Glomerular endothelial cell (primary cell): ENCODE results near the gene RAD51. TPM values are rescaled to one million over a fixed set of nuclear protein-coding genes. Genes with fewer than 3 reads are reported as not detected.
"Not testable (repeated sequence)": the region's sequence is repeated elsewhere in the genome, so short reads cannot be mapped to it uniquely, and the experiment has no call there.

ENCODE experiments used
- DNase-seq: peaks from one replicate; pipeline ENCODE4 v3.0.0-alpha.2; 2011; ENCODE audit warnings: low read depth, low spot score; ENCODE audit errors: extremely low read depth
- total RNA-seq: library from RNA; depleted of rRNA; stranded (reverse); fragments of >200 nt; gene quantifications from 2 replicates; pipeline ENCODE4 v1.2.3, GENCODE V29; 2015

Gene RAD51
- total RNA-seq, result 3.4 and 4.7 TPM in 2 replicates

GRCh38 chr15:40694688-40695468 is at the start of gene RAD51:
TSS of gene RAD51 (plus strand) at chr15:40695174. CDS start at chr15:40698759, 3,585 bp downstream.
- peak; percentile 64 for DNase-seq

- no peak for DNase-seq
These were observed 47.5 kb upstream of the RAD51 start for GRCh38 chr15:40647523-40647922.

GRCh38 chr15:40650479-40650878 is 44.5 kb upstream of the RAD51 start:
- no peak for DNase-seq

- DNase-seq, result no peak
These were observed 34.3 kb upstream of the RAD51 start for GRCh38 chr15:40660686-40661085.

- DNase-seq, result no peak
These were observed 30.1 kb upstream of the RAD51 start for GRCh38 chr15:40664909-40665308.

- DNase-seq, result not testable (repeated sequence)
These were observed 18.7 kb upstream of the RAD51 start for GRCh38 chr15:40676290-40676689.

- DNase-seq, result not testable (repeated sequence)
These were observed 18.1 kb upstream of the RAD51 start for GRCh38 chr15:40676906-40677305.

- DNase-seq, result no peak
These were observed 14.8 kb upstream of the RAD51 start for GRCh38 chr15:40680151-40680550.

- DNase-seq, result not testable (repeated sequence)
These were observed 14.0 kb upstream of the RAD51 start for GRCh38 chr15:40680959-40681358.

- no peak for DNase-seq
These were observed 10.6 kb upstream of the RAD51 start for GRCh38 chr15:40684381-40684780.

- no peak for DNase-seq
These were observed 9.6 kb upstream of the RAD51 start for GRCh38 chr15:40685376-40685775.

GRCh38 chr15:40688932-40689799 is 5.8 kb upstream of the RAD51 start:
- no peak for DNase-seq

- no peak for DNase-seq
These were observed 3.2 kb upstream of the RAD51 start for GRCh38 chr15:40691737-40692136.

GRCh38 chr15:40693904-40694687 is 878 bp upstream of the RAD51 start:
- no peak for DNase-seq

- peak; percentile 5 for DNase-seq
These were observed 506 bp downstream of the RAD51 start for GRCh38 chr15:40695469-40695890.

- no peak for DNase-seq
These were observed 1.3 kb downstream of the RAD51 start for GRCh38 chr15:40696228-40696627.

- no peak for DNase-seq
These were observed 2.9 kb downstream of the RAD51 start for GRCh38 chr15:40697916-40698315.

GRCh38 chr15:40702077-40702476 is 7.1 kb downstream of the RAD51 start:
- peak; percentile 12 for DNase-seq

- no peak for DNase-seq
These were observed 11.1 kb downstream of the RAD51 start for GRCh38 chr15:40706121-40706520.

GRCh38 chr15:40714144-40714543 is 19.2 kb downstream of the RAD51 start:
- DNase-seq, result no peak

GRCh38 chr15:40716165-40716564 is 21.2 kb downstream of the RAD51 start:
- DNase-seq, result no peak
